GM12875 (cell line): Measurements from ENCODE around the gene LCN10.
A peak's percentile ranks its signal among the peaks of the same experiment; 100 is the strongest.
"Not testable (repeated sequence)": the region's sequence is repeated elsewhere in the genome, so short reads cannot be mapped to it uniquely, and the experiment has no call there.

Source experiments
- H3K4me3 ChIP-seq: one replicate; pipeline ENCODE4 v1.5.1; 2011; ENCODE audit warnings: low read depth, low read length, control low read depth
- CTCF ChIP-seq: IDR thresholded peaks from 2 replicates; pipeline ENCODE4 v1.5.1; 2011; ENCODE audit warnings: low read depth, mild to moderate bottlenecking, control low read depth, inconsistent platforms, low read length, moderate library complexity, borderline replicate concordance; ENCODE audit not compliant: insufficient read depth

The LCN10 gene

GRCh38 chr9:136760834-136761544 lies 18.2 kb upstream of the LCN10 start:
- TF ChIP-seq CTCF = peak; percentile 73
- not testable (repeated sequence) for H3K4me3 ChIP-seq

GRCh38 chr9:136760424-136760823 lies 17.7 kb upstream of the LCN10 start:
- TF ChIP-seq CTCF = no peak
- no peak overlapping the region for H3K4me3 ChIP-seq

DNA sequence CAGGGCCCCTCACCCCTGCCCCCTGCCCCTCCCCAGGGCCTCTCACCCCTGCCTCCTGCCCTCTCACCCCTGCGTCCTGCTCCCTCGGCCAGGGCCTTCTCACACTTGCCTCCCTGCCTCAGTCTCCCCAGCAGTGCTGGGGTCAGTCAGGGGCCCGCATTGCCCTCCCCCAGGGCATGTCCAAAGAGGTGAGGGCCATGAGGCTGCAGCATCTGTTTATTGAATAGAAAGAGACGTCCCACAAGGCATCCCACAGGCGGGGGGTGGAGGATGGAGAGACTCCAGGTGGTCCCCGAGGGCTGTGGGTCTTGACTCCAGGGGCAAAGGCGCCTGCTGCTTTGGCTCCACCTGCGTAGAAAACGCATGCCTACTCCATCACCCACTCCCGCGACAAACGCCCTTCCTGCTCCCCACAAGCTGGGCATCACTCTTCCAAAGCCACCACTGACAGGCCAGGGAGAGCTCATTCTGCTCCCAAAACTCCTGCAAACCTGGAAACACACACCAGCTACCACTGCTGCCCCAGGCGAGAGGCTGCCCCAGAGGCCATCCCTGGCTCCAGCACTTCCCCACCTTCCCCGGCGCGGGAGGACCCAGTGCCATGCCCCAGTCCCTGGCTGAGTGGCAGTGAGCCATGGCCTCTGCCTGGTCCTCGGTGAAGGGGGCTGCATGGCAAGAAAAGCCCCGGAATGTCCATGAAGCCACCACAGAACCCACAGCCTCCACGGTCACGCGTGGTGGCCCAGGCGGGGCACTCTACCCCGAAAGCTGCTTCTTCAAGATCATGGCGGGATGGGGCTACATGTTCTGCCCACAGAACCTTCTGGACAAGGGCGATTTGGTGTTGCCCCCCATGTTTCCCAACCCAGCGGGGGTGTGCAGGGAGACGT lies 16.9 kb upstream of the LCN10 start:
- no peak overlapping the region for H3K4me3 ChIP-seq
- TF ChIP-seq CTCF = no peak

DNA sequence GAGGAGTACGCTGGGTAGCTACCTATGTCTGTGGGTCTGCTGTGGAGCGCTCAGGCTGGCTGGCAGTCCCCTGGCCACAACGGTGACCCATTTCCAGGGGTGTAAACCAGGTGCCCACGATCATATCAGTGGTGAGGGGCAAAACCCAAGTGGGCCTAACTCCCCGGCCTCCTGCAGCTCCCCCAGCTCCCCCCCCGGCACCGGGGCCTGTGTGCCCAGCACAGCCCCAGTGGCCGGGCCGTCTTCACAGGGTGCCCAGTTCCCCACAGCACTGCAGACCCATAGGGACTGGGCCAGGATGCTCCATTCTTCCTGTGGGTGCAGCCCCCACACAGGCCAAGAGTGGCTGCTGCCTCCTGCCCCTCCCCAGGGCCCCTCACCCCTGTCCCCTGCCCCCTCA lies 16.3 kb upstream of the LCN10 start:
- no peak overlapping the region for H3K4me3 ChIP-seq
- TF ChIP-seq CTCF = no peak

- H3K4me3 ChIP-seq = no peak overlapping the region
- TF ChIP-seq CTCF = no peak
These were observed 15.0 kb upstream of the LCN10 start for GRCh38 chr9:136757751-136758140.

DNA sequence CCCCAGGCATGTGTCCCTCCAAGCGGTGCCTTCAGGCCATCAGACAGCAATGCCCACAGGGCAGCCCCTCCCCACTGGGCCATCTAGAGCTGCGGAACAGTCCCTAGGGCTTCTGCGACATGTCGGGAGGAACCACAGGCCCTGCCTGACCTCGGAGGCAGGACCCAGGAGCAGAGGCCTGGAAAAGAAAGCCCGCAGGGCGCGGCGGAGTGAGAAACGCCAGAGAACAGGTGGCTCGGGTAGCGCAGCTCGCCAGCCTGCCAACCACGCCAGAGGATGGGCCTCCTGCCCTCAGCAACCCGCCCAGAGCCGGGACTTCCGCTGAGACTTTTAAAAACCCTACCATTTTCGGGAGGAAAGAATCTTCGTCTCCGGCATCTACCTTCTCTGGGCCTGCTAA lies 14.6 kb upstream of the LCN10 start:
- H3K4me3 ChIP-seq = no peak overlapping the region
- TF ChIP-seq CTCF = no peak
